Panc1 (cell line): Measurements from ENCODE around the gene ZHX3. TPM values are rescaled to one million over a fixed set of nuclear protein-coding genes. Genes with fewer than 3 reads are reported as not detected.

Source experiments
- ATAC-seq: fragments of 200-7000 bp; cut with Tn5 transposase; 2 replicates; pipeline ENCODE4 v1.9.1; 2020; ENCODE audit warnings: mild to moderate bottlenecking, moderate library complexity
- BruUV-seq: library from RNA; stranded (reverse); fragments of 400-500 nt; replicated peaks from 2 replicates; lab custom pipeline; 2021; lab: Mats Ljungman, UMichigan
- CTCF ChIA-PET: fragments of 300-600 bp; sonication (Branson Sonifier 250); formaldehyde crosslinking; loops from one replicate; lab custom pipeline; 2022; ENCODE audit warnings: antibody characterized with exemption; lab: Charles Lee
- POLR2A ChIA-PET: fragments of 300-600 bp; sonication (Branson Sonifier 250); formaldehyde crosslinking; loops from one replicate; lab custom pipeline; 2022; ENCODE audit warnings: antibody characterized with exemption; lab: Charles Lee
- DNase-seq: peaks from one replicate; pipeline ENCODE4 v3.0.0-alpha.2; 2010; ENCODE audit warnings: low read depth, low spot score
- H3K27ac ChIP-seq: 2 replicates; pipeline ENCODE4 v1.5.1; 2011; ENCODE audit warnings: mild to moderate bottlenecking, low read length, inconsistent platforms
- H3K27me3 ChIP-seq: fragments of 200-500 bp; sonication (Bioruptor generic); 2 replicates; pipeline ENCODE4 v1.6.0; 2014; ENCODE audit warnings: low read length, inconsistent platforms; ENCODE audit not compliant: control insufficient read depth, insufficient read depth
- H3K36me3 ChIP-seq: fragments of 200-500 bp; sonication (Bioruptor generic); 2 replicates; pipeline ENCODE4 v1.5.1; 2014; ENCODE audit warnings: inconsistent platforms, mild to moderate bottlenecking, low read length, moderate library complexity; ENCODE audit not compliant: control insufficient read depth, insufficient read depth
- H3K4me1 ChIP-seq: 2 replicates; pipeline ENCODE4 v1.5.1; 2011; ENCODE audit warnings: inconsistent platforms, mild to moderate bottlenecking, low read length, moderate library complexity; ENCODE audit not compliant: control insufficient read depth, insufficient read depth
- H3K4me3 ChIP-seq, 2 experiments: 2 replicates each; pipeline ENCODE4 v1.5.1; 2011 to 2012; ENCODE audit warnings: low read depth in 2 of 2, low read length in 2 of 2, mild to moderate bottlenecking in 2 of 2, inconsistent platforms in 1 of 2, moderate library complexity in 1 of 2
- H3K9me3 ChIP-seq: fragments of 200-500 bp; sonication (Bioruptor generic); 2 replicates; pipeline ENCODE4 v1.5.1; 2014; ENCODE audit warnings: low read depth, mild to moderate bottlenecking, inconsistent platforms, low read length, moderate library complexity; ENCODE audit not compliant: control insufficient read depth, insufficient read depth
- POLR2AphosphoS5 ChIP-seq: IDR thresholded peaks from 2 replicates; pipeline ENCODE4 v1.6.1; 2012; ENCODE audit warnings: mild to moderate bottlenecking, low read depth, low read length, moderate library complexity
- REST ChIP-seq, 2 experiments: IDR thresholded peaks; 2 replicates each; pipeline ENCODE4 v1.6.1; 2011 to 2012; ENCODE audit warnings: low read depth in 2 of 2, control low read depth in 1 of 2, low read length in 1 of 2, mild to moderate bottlenecking in 1 of 2, moderate library complexity in 1 of 2; ENCODE audit not compliant: insufficient read depth in 1 of 2
- SIN3A ChIP-seq: IDR thresholded peaks from 2 replicates; pipeline ENCODE4 v1.6.1; 2012; ENCODE audit warnings: low read depth, mild to moderate bottlenecking, low read length, moderate library complexity, borderline replicate concordance; ENCODE audit not compliant: insufficient read depth
- TCF7L2 ChIP-seq: IDR thresholded peaks from 2 replicates; pipeline ENCODE4 v1.6.1; 2011; ENCODE audit warnings: mild to moderate bottlenecking, low read depth, low read length, inconsistent platforms
- in situ Hi-C: cut with HindIII; loops from 2 replicates; pipeline ENCODE4 v1.10.0; 2016; ENCODE audit warnings: low sequenced_read_pairs, low pct_unique_long_range_greater_than_20kb
- intact Hi-C: fragments of 100-400 bp; cut with micrococcal nuclease; formaldehyde crosslinking; loops from one replicate; pipeline ENCODE4 v1.10.0; 2022; ENCODE audit not compliant: unreplicated experiment
- total RNA-seq: library from RNA; stranded (reverse); gene quantifications from one replicate; pipeline ENCODE4 v1.2.1, GENCODE V29; 2021; ENCODE audit not compliant: unreplicated experiment
- TF ChIP-seq, protein P1 (sequence below): fragments of 450-650 bp; IDR thresholded peaks from 2 replicates; pipeline ENCODE4 v1.5.1; 2017; ENCODE audit warnings: mild to moderate bottlenecking

Gene ZHX3
- total RNA-seq, 1 experiment from 2014 or later = 19.8 TPM

- H3K36me3 ChIP-seq = no peaks in the 10 kb centered on the region
- TF ChIP-seq, protein P1, sequence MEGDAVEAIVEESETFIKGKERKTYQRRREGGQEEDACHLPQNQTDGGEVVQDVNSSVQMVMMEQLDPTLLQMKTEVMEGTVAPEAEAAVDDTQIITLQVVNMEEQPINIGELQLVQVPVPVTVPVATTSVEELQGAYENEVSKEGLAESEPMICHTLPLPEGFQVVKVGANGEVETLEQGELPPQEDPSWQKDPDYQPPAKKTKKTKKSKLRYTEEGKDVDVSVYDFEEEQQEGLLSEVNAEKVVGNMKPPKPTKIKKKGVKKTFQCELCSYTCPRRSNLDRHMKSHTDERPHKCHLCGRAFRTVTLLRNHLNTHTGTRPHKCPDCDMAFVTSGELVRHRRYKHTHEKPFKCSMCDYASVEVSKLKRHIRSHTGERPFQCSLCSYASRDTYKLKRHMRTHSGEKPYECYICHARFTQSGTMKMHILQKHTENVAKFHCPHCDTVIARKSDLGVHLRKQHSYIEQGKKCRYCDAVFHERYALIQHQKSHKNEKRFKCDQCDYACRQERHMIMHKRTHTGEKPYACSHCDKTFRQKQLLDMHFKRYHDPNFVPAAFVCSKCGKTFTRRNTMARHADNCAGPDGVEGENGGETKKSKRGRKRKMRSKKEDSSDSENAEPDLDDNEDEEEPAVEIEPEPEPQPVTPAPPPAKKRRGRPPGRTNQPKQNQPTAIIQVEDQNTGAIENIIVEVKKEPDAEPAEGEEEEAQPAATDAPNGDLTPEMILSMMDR = no peak
- TF ChIP-seq SIN3A (no peak), TCF7L2 (no peak), POLR2AphosphoS5 (no peak), REST (IDR thresholded peaks at IDR 0.05; ENCODE audit: insufficient read depth in 1 of 2, low read depth in 2 of 2, low read length in 1 of 2) (no peak)
- peak overlapping the region; percentile 62 for H3K27ac ChIP-seq
- no peaks in the 10 kb centered on the region for H3K9me3 ChIP-seq
- intact Hi-C loops (no loop called here), in situ Hi-C loops (no loop called here)
- no TSS peak for BruUV-seq
- ATAC-seq = no peak
- CTCF ChIA-PET = interaction anchor here (0.7 kb wide), 3 partner anchors 9 to 240 kb away, joined by 3 read pairs; no protein-coding TSS in a partner anchor
- H3K4me1 ChIP-seq = peaks cover 11% of the 10 kb centered on the region
- no peak for DNase-seq
- peak overlapping the region; percentile 69 to 71 for H3K4me3 ChIP-seq
- POLR2A ChIA-PET = interaction anchor here (0.7 kb wide), 1 partner anchor 206 kb away, joined by 5 read pairs; no protein-coding TSS in a partner anchor
- no peaks in the 10 kb centered on the region for H3K27me3 ChIP-seq
Observed at GRCh38 chr20:41318271-41318649, 729 bp upstream of the ZHX3 start.

- H3K36me3 ChIP-seq = no peaks in the 10 kb centered on the region
- TF ChIP-seq REST (IDR thresholded peaks at IDR 0.05; ENCODE audit: insufficient read depth in 1 of 2, low read depth in 2 of 2, low read length in 1 of 2) (no peak), POLR2AphosphoS5 (no peak), TCF7L2 (no peak), SIN3A (no peak)
- TF ChIP-seq, protein P1 = no peak
- BruUV-seq = no TSS peak
- peaks cover 11% of the 10 kb centered on the region for H3K4me1 ChIP-seq
- H3K9me3 ChIP-seq = no peaks in the 10 kb centered on the region
- DNase-seq (no peak), ATAC-seq (peak; percentile 86)
- in situ Hi-C loops (no loop called here), intact Hi-C loops (no loop called here)
- POLR2A ChIA-PET = no interaction called here
- peak overlapping the region; percentile 71 to 89 for H3K4me3 ChIP-seq
- CTCF ChIA-PET = no interaction called here
- no peaks in the 10 kb centered on the region for H3K27me3 ChIP-seq
- H3K27ac ChIP-seq = peak overlapping the region; percentile 85
Observed at GRCh38 chr20:41316602-41317545, 657 bp downstream of the ZHX3 start.
